HuH-7.5 (cell line): ENCODE data around the gene ITPRIPL2.

Experiments used
- DNase-seq: peaks from one replicate; pipeline ENCODE4 v3.0.0; 2011; ENCODE audit warnings: low spot score

ITPRIPL2 gene

GRCh38 chr16:19093631-19094541 lies 19.9 kb upstream of the ITPRIPL2 start:
- DNase-seq: no peak

GRCh38 chr16:19094542-19095365 lies 19.0 kb upstream of the ITPRIPL2 start:
- DNase-seq: no peak

- DNase-seq: no peak
These were observed 18.1 kb upstream of the ITPRIPL2 start for GRCh38 chr16:19095654-19096053.

- DNase-seq: no peak
These were observed 15.6 kb upstream of the ITPRIPL2 start for GRCh38 chr16:19098173-19098572.

- no peak for DNase-seq
These were observed 11.4 kb upstream of the ITPRIPL2 start for GRCh38 chr16:19102187-19102872.

- no peak for DNase-seq
These were observed 9.2 kb upstream of the ITPRIPL2 start for GRCh38 chr16:19104607-19105006.

- no peak for DNase-seq
These were observed 8.6 kb upstream of the ITPRIPL2 start for GRCh38 chr16:19105131-19105530.

- no peak for DNase-seq
These were observed 7.7 kb upstream of the ITPRIPL2 start for GRCh38 chr16:19105891-19106624.

GRCh38 chr16:19106625-19107020 lies 7.1 kb upstream of the ITPRIPL2 start:
- DNase-seq: no peak

- DNase-seq: no peak
These were observed 5.1 kb upstream of the ITPRIPL2 start for GRCh38 chr16:19108409-19109287.

- DNase-seq: no peak
These were observed 4.5 kb upstream of the ITPRIPL2 start for GRCh38 chr16:19109288-19109664.

- no peak for DNase-seq
These were observed 3.0 kb upstream of the ITPRIPL2 start for GRCh38 chr16:19110537-19111360.

GRCh38 chr16:19112099-19112407 lies 1.7 kb upstream of the ITPRIPL2 start:
- no peak for DNase-seq

GRCh38 chr16:19114359-19115147 lies 789 bp downstream of the ITPRIPL2 start:
- DNase-seq: no peak

- DNase-seq: no peak
These were observed 1.6 kb downstream of the ITPRIPL2 start for GRCh38 chr16:19115148-19116021.

GRCh38 chr16:19116711-19117449 lies 3.1 kb downstream of the ITPRIPL2 start:
- no peak for DNase-seq

GRCh38 chr16:19118938-19119431 lies 5.2 kb downstream of the ITPRIPL2 start:
- DNase-seq: no peak
